CD4-positive, alpha-beta T cell treated with Interleukin-21 for 1 hour (primary cell): ENCODE data around the gene PRKCE.
"Not testable (repeated sequence)": the region's sequence is repeated elsewhere in the genome, so short reads cannot be mapped to it uniquely, and the experiment has no call there.

Source experiments
- DNase-seq: peaks from one replicate; pipeline ENCODE4 v3.0.0-alpha.2; 2020

The PRKCE gene

DNA sequence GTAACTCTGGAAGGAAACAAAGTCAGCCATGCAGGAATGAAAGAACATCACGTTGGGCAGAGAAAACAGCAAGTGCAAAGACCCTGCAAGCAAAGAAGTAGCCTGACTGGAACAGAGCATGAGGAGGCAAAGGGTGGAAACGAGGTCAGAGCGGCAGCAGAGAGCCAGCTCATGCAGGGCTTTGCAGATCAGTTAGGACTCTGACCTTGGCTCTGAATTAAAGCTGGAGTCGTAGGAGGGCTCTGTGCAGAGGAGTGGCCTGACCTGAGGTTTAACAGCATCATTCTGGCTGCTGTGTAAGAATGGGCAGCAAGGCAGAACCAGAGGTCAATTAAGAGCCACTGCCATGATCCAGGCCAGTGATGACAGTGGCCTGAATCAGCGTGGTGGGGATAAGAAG is 220.7 kb downstream of the PRKCE start:
- no peak for DNase-seq

DNA sequence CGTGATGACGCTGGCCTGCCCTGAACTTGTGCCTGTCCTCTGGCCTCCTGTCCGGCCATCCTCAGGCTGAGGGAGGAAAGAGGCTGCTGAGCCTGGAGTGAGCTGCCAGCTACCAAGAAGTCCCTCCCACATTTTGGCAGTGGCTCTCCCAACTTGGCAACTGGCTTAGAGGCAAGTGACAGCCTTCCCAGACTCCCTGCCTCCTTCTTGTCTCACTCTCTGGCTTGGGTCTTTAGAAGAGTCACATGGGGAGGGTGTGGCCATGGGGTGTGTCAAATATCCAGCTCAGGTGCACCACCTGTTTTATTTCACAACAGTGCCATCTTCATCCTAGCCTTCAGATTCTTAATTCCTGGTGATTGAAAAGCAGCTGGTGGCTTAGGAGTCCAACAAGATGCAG is 222.9 kb downstream of the PRKCE start:
- DNase-seq, result no peak

DNA sequence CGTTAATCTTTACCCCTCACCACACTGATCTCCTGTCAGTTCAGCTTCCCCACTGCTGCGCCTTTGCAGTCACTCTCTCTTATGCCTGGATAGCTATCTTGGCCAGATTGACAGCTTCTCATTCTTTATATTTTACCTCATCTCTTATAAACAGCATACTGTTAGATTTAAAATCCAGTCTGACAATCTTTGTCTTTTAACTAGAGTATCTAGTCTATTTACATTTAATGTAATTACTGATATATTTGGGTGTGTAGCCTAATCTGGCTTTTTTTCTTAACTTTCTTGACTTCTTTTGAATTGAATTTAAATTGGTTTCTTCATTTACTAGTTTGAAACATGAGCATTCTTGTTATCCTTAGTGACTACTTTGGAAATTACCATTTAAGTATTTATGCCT is 225.1 kb downstream of the PRKCE start:
- DNase-seq, result no peak

DNA sequence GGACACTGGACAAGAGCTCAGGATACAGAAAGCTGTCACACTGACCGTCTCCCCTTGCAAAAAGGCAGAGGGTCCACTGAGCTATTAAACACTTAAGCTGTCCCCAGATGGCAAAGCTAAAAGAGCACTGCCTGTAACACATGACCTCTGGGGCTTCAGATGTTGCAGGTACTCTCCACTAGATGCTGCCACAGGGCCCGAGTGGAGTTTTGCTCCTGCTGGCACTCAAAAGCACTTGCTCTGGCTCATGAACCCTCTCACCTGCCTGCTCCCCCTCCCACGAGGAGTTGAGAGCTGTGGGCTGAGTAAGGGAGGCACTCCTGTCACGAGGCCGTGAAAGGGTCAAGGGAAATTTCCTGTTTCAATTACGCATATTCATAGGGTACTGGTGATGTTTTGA is 227.9 kb downstream of the PRKCE start:
- DNase-seq, result no peak

DNA sequence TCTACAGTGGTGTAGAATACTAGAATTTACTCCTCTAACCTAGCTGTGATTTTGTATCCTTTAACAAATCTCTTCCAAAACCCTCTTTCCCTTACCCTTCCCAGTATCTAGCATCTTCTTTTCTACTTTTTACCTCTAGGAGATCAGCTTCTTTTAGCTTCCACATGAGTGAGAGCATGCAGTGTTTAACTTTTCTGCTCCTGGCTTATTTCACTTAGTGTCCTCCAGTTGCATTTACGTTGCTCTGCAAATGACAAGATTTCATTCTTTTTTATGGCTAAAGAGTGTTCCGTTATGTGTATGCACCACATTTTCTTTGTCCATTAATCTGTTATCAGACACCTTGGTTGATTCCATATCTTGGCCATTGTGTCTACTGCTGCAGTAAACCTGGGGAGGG is 228.5 kb downstream of the PRKCE start:
- DNase-seq, result no peak

DNA sequence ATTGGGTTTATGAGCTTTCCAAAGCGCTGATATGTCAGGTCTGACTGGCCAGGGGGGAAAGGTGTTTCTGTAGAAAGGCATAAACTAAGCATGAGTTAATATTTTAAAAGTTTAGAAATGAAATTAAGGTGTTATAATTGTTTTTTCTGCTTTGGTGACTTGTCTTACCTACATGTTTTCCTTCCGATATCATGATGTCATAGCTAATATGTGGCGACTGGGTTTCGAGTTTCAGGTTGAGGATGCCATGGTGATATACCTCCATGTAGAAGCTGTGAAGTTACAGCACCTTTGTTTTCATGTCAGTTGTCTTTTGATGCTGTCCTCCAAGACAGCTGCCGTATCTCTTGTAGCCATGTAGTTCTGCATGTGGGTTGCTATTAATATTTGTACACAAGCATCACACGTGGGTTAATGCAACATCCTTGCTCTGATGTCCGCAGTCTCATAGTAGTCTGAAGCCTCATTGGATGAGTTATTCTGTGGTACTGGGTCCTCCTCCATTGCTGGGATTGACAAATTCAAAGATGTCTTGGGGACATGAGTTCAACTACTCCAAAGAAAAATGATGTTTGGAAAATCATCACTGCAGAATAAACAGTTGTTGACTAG is 230.6 kb downstream of the PRKCE start:
- no peak for DNase-seq

DNA sequence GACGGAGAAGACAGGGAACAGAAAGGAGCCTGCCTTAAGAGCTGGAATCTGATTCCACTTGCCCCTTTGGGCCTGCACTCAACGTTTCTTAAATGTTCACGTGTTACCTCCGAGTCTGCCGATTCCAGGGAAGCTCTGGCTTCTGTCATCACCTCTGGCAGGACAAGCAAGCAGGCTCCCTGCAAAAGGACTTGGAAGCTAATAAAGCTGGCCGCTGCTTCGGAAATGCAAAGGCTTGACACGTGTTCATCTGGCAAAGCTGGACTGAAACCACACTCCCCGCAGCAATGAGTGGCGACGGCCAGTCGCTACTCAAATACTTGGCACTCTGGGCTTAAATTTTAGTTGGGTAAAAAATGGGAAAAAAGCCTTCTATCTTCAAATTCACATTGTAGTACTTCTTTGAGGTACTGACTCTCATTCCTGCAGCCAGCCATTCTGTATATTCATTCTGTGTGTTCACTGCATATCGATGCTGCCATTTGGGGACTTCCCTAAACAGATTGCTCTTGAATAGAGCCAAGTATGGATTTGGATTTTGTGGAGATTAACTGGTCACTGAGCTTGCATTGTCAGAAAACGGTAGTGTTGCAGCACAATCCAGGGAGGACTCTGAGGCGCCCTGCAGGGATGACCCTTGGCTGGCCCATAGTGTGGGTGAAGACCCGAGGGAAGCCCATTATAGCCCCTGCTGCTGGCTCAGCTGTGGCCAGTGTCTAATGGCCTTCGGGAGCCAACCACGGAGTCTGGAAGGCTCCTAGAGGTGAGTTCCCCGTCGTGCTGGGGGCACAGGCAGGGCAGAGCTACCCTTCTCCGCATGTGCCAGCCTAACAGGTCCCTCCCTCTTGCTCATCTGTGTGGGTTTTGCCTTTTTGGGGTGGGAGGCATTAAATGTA is 231.5 kb downstream of the PRKCE start:
- no peak for DNase-seq

DNA sequence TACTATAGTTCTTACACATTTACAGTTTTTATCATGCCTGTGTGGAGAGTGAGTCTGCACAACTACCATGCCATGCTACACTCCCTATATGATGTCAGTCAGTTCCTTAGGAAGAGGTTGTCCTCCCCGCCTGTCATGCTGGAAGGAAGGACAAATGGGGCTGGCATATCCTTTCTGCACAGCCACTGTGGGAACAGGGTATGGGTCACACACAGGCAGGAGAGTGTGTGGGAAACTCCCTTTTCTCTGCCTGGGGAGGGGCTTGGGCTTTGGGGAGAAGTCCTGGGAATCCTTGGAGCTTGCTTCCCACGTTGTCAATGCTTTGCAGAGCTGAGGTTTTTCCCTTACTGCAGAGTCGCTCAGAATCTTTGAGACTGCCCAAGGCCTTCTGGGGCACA is 232.1 kb downstream of the PRKCE start:
- no peak for DNase-seq

DNA sequence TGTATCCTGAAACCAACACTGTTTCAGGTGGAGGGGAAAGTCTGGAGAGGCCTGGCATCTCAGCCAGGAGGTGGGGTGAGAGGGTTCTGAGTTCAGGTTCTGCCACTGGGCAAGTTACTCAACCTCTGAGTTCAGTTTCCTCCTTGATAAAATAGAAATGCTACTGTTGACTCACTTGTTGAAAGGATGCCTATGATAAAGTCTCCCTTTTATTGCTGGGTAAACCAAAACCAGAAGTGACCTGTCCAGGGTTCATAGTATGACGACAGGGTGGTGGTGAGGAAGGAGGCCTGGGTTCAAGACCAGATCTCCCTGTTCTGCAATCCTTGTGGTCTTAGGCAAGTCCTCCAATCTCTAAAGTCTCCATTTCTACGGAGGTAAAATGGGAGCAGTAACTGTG is 232.7 kb downstream of the PRKCE start:
- DNase-seq, result no peak

DNA sequence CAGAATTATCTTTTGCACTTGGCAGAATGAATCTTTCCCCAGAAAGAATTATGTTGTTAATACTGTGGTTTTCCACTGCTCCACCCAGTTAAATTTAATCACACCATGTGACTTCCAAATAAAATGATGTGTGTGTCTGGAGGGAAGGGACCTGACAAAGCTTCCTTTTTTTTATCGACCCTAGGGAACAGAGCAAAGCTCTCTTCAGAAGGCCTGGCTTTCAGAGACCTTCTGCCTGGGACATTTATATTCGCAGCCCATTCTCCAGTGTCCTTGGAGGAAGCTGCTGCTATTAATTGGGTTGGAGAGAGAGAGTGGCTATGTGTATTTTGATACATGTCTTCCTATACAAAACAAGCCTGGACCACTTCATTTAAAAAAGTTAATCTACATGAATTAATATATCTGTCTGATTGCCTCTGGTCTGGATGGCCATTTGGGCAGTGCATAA is 233.7 kb downstream of the PRKCE start:
- DNase-seq, result no peak

DNA sequence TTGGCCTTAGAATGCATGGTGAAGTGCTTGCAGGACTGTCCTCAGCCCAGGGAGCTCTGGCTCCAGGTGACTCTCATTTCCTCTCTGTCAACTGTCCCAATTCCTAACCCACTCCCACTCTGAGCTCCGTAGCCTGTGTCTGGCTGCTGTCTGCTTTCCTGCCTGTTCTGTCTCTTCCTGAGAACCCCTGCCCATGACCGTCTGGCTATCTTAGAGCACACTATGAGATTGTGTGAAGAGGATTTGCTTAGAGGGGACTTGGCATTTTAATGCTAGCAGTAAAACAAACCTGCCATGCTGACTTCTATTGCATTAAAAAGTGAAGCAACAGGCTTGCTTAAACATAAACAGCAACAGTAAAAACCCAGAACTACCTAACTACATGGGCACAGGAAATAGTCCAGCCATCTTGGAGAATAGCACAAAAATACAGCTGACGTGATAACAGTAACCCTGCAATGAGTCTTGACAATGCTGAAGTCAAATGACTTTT is 234.7 kb downstream of the PRKCE start:
- no peak for DNase-seq

DNA sequence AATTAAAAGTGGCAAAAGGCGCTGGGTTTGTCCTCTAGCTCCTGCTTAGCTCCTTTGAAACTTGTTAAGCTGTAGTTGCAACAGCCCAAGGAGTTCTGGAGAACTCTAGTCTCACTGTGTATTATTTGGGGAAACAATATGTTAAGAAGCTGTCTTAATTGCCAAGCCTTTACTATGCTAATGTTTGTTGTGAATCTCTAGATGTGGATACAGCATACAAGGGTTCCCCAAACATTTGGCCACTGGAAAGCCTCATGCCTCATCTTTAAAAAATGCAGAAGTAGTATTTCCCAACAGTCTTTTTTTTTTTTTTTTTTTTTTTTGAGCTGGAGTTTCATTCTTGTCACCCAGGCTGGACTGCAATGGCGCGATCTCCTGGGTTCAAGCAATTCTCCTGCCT is 236.7 kb downstream of the PRKCE start:
- DNase-seq, result no peak

DNA sequence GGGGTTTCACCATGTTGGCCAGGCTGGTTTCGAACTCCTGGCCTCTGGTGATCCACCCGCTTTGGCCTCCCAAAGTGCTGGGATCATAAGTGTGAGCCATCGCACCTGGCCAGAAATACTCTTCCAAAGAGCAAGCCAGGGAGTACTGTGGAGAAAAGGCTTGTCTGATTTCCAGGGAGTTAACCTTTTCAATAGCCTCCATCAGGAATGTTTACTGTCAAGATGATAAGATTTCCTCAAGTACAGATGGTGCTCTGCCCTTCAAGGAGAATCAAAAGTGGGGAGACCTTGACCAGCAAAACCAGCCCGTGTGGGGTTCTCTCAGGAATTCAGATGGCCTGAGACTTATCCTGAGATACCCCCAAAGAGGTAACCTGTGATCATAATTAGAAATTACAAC is 237.2 kb downstream of the PRKCE start:
- DNase-seq, result no peak

DNA sequence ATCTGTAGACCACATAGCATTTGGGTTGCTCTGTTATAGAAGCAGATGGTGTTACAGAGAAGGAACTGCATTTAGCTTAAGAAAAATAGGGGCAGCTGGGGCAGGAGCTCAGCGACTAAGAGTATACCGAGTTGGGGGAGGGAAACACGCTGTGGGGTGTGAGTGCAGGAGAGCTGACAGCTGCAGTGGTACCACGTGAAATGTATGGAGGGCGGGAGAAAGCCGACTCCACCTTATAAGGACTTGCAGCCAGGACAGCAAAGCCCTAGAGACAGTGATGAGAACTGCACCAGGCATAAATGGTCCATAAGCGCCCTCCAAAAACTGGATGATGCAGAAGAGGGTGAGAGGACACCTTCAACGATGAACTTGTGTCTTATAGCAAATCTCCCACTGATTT is 237.6 kb downstream of the PRKCE start:
- DNase-seq, result peak; percentile 31

DNA sequence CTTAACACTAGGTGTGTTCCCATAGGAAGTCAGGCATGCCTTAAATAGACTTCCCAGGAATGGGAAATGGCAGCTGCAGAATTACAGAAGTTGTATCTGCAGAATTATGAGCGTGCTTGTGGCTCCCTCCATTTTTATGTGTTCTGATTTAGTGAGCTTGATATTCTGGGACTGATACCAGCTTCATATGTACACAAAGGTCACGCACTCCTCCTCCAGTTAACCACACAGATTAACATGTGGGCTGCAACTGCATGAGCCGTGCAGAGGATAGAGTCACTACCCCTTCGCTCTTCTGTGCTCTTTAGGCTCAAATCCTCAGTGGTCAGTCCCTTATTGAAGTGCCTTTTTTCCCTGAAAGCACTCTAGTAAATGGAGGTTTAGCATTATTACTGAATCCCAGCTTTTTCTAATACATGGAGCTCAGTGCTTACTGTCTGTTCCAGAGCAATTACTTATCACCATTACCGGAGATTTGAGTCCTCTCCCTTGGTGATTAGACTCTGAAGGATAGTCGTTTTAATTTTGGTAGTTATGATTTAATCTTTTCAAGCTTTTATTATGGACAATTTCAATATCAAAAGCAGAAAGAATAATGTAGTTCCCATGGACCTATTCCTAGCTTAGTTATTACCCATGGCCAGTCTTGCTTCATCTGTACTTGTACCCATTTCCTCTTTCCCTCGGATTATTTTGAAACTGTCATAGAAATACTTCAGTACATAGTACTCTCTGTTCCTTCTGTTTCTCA is 238.3 kb downstream of the PRKCE start:
- no peak for DNase-seq

DNA sequence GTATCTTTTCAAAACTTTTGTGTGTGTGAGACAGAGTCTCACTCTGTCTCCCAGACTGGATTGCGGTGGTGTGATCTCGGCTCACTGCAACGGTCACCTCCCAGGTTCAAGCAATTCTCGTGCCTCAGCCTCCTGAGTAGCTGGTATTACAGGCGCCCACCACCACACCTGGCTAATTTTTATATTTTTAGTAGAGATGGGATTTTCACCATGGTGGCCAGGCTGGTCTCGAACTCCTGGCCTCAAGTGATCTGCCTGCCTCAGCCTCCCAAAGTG is 238.8 kb downstream of the PRKCE start:
- DNase-seq, result not testable (repeated sequence)

DNA sequence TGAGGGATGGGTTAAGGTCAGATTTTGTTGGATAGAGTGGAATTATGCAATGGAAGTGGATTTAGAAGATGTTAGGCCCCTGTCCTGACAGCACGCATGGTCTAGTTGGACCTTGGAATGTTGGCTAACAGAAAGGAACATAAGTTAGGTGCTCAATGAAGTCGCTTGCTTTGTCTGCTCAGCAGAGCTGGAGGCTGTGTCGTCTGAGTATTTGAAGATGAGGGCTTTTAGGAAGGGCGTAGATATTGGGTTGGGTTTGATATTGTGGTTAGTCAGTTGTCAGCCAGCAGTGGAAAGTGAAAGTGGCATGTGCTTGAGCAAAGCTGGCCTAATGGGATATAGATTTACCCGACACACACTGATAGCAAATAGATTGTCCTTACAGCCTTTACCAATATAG is 239.3 kb downstream of the PRKCE start:
- peak; percentile 26 for DNase-seq

DNA sequence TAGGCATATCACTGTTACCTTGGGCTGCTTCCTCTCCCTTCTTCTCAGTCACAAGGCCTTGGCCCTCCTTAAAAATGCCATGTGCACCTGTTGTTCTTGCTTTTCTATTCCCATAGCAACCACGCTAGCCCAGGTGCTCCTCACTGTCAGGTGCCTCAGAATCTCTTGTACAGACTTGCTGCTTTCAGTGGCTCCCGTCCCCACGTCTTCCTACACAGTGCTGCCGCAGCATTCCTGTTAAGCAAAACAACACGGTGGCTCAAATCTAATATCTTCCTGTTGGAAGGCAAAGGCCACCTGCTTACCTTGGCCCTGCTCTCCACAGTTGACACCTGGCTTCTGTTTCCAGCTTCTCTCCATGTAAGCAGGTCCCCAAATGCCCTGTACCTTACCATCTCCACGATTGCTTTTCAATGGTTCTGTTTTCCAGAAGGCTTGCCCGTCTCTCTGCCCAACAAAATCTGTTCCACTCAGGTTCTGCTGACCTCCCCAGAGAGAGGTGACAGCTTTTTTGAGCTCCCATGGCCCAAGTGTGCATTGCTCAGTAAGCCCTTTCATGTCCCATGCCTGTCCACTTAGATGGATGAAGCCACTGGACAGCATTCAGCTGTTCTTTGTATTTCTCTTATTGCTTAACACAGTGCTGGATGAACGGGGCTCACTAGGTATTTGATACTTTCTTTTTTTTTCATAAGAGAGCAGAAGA is 240.4 kb downstream of the PRKCE start:
- no peak for DNase-seq

DNA sequence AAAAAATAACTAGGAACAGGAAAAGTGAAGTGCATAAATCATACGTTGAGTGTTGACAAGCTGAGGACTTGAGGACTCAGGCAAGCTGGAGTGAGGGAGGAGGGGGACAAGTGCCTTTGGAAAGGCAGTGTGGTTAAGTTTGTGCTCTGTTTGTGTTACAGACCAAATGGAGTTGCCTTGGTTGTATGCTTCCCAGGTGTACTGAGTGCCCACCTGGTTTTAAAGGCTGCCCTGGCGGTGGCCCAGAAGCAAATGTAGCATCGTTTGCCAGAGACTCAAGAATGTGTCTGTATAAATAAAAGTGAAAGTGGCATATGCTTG is 240.9 kb downstream of the PRKCE start:
- DNase-seq, result no peak

DNA sequence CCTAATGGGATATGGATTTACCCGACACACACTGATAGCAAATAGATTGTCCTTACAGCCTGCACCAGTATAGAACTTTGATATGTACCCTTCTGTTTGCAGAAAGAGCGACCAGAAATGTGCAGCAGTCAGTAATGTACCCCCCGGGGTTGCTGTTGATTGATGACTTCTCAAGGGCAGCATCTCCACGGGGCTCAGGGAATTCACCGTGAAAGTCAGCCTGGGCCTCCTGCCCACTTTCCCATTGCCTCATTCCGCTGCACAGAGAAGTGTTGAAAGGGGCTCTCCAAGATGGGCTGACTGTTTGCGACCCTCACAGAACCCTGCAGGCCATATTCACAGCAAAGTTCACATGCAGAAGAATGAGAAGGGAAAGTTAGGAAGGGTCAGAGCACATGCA is 241.3 kb downstream of the PRKCE start:
- no peak for DNase-seq

DNA sequence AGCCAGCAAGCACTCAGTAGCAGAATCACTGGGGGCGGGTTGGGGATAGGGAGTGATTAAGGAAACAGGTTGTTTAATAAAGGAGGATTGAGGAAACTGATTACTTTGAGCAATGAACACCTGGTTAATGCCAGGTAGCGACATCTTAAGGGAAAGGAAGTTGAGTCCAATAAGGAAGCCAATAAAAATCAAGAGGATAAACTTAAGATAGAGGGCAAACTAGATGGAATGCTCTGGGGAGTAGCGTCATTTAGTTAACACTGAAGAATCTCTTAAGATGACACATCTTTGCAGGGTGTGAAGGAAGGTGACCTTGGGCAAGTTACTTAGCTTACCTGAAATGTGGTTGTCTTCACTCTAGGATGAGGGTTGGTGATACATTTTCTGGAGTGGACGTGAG is 242.7 kb downstream of the PRKCE start:
- DNase-seq, result no peak

DNA sequence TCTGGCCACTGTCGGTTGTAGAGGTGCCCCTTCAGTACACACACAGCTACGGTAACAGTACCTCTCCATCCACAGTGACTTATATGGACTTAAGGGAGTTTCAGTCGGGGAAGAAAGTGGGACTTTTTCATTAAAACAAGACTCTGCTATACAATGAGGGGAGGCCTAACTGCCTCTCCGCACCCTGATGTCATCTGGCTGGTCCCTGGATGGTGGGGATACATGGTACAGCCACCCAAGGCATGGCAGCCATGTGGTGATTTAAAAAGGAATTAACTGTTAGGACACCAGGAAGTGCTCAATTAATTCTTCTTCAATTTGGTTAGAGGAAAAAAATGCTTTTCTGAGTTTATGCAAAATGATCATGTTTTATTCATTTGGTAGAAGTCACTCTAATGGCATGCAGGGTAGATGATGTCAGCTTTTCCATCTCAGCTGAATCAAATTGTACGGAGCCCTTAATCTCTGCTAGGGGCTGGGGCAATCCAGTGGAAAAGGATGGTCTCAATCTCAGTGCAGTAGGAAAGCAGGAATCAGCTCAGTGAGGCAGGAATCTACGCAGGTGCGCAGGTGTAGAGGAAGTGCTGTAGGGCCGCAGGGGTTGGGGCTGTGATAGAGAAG is 243.9 kb downstream of the PRKCE start:
- no peak for DNase-seq

DNA sequence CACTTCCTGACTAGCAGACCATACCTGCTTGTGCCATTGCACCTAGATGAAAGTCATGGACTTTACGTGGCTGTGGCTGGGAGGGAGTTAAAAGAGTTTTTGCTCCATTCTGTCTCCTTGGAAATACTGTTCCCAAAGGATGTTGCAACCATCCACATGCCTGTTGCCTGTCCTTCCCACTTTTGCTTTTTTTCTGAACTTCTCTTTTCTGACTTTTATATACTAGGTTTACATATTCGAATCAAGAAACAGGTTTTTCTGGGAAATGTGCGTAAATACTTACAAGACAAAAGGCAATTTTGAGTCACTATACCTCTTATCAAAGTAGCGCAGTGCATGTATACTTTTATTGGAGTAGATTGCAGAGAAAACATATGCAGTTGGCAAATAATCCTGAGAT is 244.8 kb downstream of the PRKCE start:
- no peak for DNase-seq
